Large intestine (tissue), 3 donors: ENCODE results near the gene SH3BGR. TPM values are rescaled to one million over a fixed set of nuclear protein-coding genes. Genes with fewer than 3 reads are reported as not detected.
A peak's percentile ranks its signal among the peaks of the same experiment; 100 is the strongest.

Experiments used
- DNase-seq, 2 donors: peaks; one replicate each; pipeline versions ENCODE4 v3.0.0 to v3.0.0-alpha.2; 2013
- H3K27ac ChIP-seq: one replicate; pipeline ENCODE4 v1.5.1; 2013; ENCODE audit warnings: low read length
- H3K27me3 ChIP-seq: 2 replicates; pipeline ENCODE4 v1.6.1; 2013; ENCODE audit warnings: low read length; ENCODE audit not compliant: control insufficient read depth, insufficient read depth
- H3K36me3 ChIP-seq: 2 replicates; pipeline ENCODE4 v1.6.1; 2013; ENCODE audit warnings: low read length; ENCODE audit not compliant: control insufficient read depth, insufficient read depth
- H3K4me1 ChIP-seq: one replicate; pipeline ENCODE4 v1.6.1; 2013; ENCODE audit warnings: low read length; ENCODE audit not compliant: control insufficient read depth, insufficient read depth
- H3K4me3 ChIP-seq: one replicate; pipeline ENCODE4 v1.5.1; 2013; ENCODE audit warnings: low read length
- H3K9me3 ChIP-seq: one replicate; pipeline ENCODE4 v1.6.1; 2013; ENCODE audit warnings: mild to moderate bottlenecking, low read depth, low read length, moderate library complexity; ENCODE audit not compliant: control insufficient read depth
- WGBS: methylation state at CpG from one replicate; pipeline ENCODE4 v1.1.5; 2013; ENCODE audit warnings: low lambda C conversion rate; ENCODE audit not compliant: insufficient coverage; 5-methylcytosine and 5-hydroxymethylcytosine counted together
- polyA plus RNA-seq: library from polyadenylated mRNA; unstranded; fragments of 120-200 nt; gene quantifications from one replicate; pipeline ENCODE4 v1.2.1, GENCODE V29; 2013

Gene SH3BGR
- polyA plus RNA-seq, 1 donor: 4.1 TPM

- H3K4me1 ChIP-seq: no peaks in the 10 kb centered on the region
- DNase-seq: no peak
- no peaks in the 10 kb centered on the region for H3K27me3 ChIP-seq
- no peaks in the 10 kb centered on the region for H3K36me3 ChIP-seq
- no CpG with 5 or more reads among the region's 1 CpG for WGBS
- no peak overlapping the region for H3K27ac ChIP-seq
- H3K4me3 ChIP-seq: no peak overlapping the region
- H3K9me3 ChIP-seq: no peaks in the 10 kb centered on the region
These were observed 94.8 kb downstream of the SH3BGR start for GRCh38 chr21:39546522-39546921.

GRCh38 chr21:39552856-39553255 is 101.1 kb downstream of the SH3BGR start:
- Histone ChIP-seq H3K27ac (no peak overlapping the region), H3K27me3 (no peaks in the 10 kb centered on the region), H3K4me1 (no peaks in the 10 kb centered on the region), H3K4me3 (no peak overlapping the region), H3K9me3 (no peaks in the 10 kb centered on the region), H3K36me3 (no peaks in the 10 kb centered on the region)
- DNase-seq: no peak
- WGBS: no CpG with 5 or more reads among the region's 1 CpG

GRCh38 chr21:39553331-39553730 is 101.6 kb downstream of the SH3BGR start:
- Histone ChIP-seq H3K27me3 (no peaks in the 10 kb centered on the region), H3K36me3 (no peaks in the 10 kb centered on the region), H3K4me1 (no peaks in the 10 kb centered on the region), H3K4me3 (no peak overlapping the region), H3K27ac (no peak overlapping the region), H3K9me3 (no peaks in the 10 kb centered on the region)
- no peak for DNase-seq
- no CpG with 5 or more reads among the region's 3 CpGs for WGBS

GRCh38 chr21:39555911-39556590 is 104.3 kb downstream of the SH3BGR start:
- DNase-seq: no peak
- no peak overlapping the region for H3K27ac ChIP-seq
- no peaks in the 10 kb centered on the region for H3K36me3 ChIP-seq
- WGBS: 100% methylated on average over 2 of the region's 6 CpGs
- H3K4me3 ChIP-seq: no peak overlapping the region
- no peaks in the 10 kb centered on the region for H3K27me3 ChIP-seq
- no peaks in the 10 kb centered on the region for H3K4me1 ChIP-seq
- no peaks in the 10 kb centered on the region for H3K9me3 ChIP-seq

GRCh38 chr21:39559511-39559910 is 107.7 kb downstream of the SH3BGR start:
- Histone ChIP-seq H3K27ac (no peak overlapping the region), H3K27me3 (no peaks in the 10 kb centered on the region), H3K4me3 (no peak overlapping the region), H3K9me3 (no peaks in the 10 kb centered on the region), H3K4me1 (no peaks in the 10 kb centered on the region), H3K36me3 (no peaks in the 10 kb centered on the region)
- no peak for DNase-seq
- WGBS: no CpG with 5 or more reads among the region's 3 CpGs

GRCh38 chr21:39561140-39561539 is 109.4 kb downstream of the SH3BGR start:
- 33% methylated on average over 1 of the region's 2 CpGs for WGBS
- Histone ChIP-seq H3K27me3 (no peaks in the 10 kb centered on the region), H3K4me3 (no peak overlapping the region), H3K4me1 (no peaks in the 10 kb centered on the region), H3K36me3 (no peaks in the 10 kb centered on the region), H3K27ac (no peak overlapping the region), H3K9me3 (no peaks in the 10 kb centered on the region)
- DNase-seq: peak; percentile 18 to 59

GRCh38 chr21:39562791-39563770 is 111.3 kb downstream of the SH3BGR start:
- Histone ChIP-seq H3K27ac (no peak overlapping the region), H3K4me1 (no peaks in the 10 kb centered on the region), H3K9me3 (no peaks in the 10 kb centered on the region), H3K4me3 (no peak overlapping the region), H3K27me3 (no peaks in the 10 kb centered on the region), H3K36me3 (no peaks in the 10 kb centered on the region)
- DNase-seq: no peak
- WGBS: 100% methylated on average over 1 of the region's 12 CpGs

- H3K4me1 ChIP-seq: no peaks in the 10 kb centered on the region
- no peak for DNase-seq
- no peaks in the 10 kb centered on the region for H3K9me3 ChIP-seq
- H3K27me3 ChIP-seq: no peaks in the 10 kb centered on the region
- H3K4me3 ChIP-seq: no peak overlapping the region
- no peak overlapping the region for H3K27ac ChIP-seq
- no peaks in the 10 kb centered on the region for H3K36me3 ChIP-seq
- WGBS: no CpG with 5 or more reads among the region's 3 CpGs
These were observed 112.4 kb downstream of the SH3BGR start for GRCh38 chr21:39564200-39564599.

Other genes with a start within 250 kb of the SH3BGR start
- 32.9 TPM for gene BRWD1, start 138.3 kb upstream of the SH3BGR start, polyA plus RNA-seq
- gene HMGN1, start 102.9 kb upstream of the SH3BGR start, polyA plus RNA-seq: 371 TPM
- 2.0 TPM for gene LCA5L, start 6.2 kb upstream of the SH3BGR start, polyA plus RNA-seq
- 9.9 TPM for gene B3GALT5, start 161.0 kb downstream of the SH3BGR start, polyA plus RNA-seq